ENCODE results near the gene PRKAG3. TPM values are rescaled to one million over a fixed set of nuclear protein-coding genes. Genes with fewer than 3 reads are reported as not detected.

Gene PRKAG3
- total RNA-seq, 1 donor from 2014 or later, result not detected

GRCh38 chr2:218878926-218879761 is 47.5 kb upstream of the PRKAG3 start:
- H3K27ac Mint-ChIP-seq, result no peak overlapping the region
- peaks cover 4% of the 10 kb centered on the region for H3K9me3 Mint-ChIP-seq (ENCODE audit: low read depth)
- TF ChIP-seq, protein P1, sequence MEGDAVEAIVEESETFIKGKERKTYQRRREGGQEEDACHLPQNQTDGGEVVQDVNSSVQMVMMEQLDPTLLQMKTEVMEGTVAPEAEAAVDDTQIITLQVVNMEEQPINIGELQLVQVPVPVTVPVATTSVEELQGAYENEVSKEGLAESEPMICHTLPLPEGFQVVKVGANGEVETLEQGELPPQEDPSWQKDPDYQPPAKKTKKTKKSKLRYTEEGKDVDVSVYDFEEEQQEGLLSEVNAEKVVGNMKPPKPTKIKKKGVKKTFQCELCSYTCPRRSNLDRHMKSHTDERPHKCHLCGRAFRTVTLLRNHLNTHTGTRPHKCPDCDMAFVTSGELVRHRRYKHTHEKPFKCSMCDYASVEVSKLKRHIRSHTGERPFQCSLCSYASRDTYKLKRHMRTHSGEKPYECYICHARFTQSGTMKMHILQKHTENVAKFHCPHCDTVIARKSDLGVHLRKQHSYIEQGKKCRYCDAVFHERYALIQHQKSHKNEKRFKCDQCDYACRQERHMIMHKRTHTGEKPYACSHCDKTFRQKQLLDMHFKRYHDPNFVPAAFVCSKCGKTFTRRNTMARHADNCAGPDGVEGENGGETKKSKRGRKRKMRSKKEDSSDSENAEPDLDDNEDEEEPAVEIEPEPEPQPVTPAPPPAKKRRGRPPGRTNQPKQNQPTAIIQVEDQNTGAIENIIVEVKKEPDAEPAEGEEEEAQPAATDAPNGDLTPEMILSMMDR (IDR thresholded peaks at IDR 0.05; ENCODE audit: unreplicated experiment), result no peak
- peaks cover 1% of the 10 kb centered on the region for H3K36me3 Mint-ChIP-seq (ENCODE audit: insufficient read depth)
- H3K4me1 Mint-ChIP-seq (ENCODE audit: low read depth), result peaks cover 1% of the 10 kb centered on the region
- peaks cover 82% of the 10 kb centered on the region for H3K27me3 Mint-ChIP-seq
- no peak overlapping the region for H3K4me3 Mint-ChIP-seq (ENCODE audit: low read depth)
- no peak for DNase-seq (ENCODE audit: low spot score, unreplicated experiment)

- H3K4me1 Mint-ChIP-seq (ENCODE audit: low read depth), result peaks cover 1% of the 10 kb centered on the region
- H3K27ac Mint-ChIP-seq, result no peak overlapping the region
- peaks cover 82% of the 10 kb centered on the region for H3K27me3 Mint-ChIP-seq
- no peak for DNase-seq (ENCODE audit: low spot score, unreplicated experiment)
- TF ChIP-seq, protein P1 (IDR thresholded peaks at IDR 0.05; ENCODE audit: unreplicated experiment), result no peak
- no peak overlapping the region for H3K4me3 Mint-ChIP-seq (ENCODE audit: low read depth)
- peaks cover 1% of the 10 kb centered on the region for H3K36me3 Mint-ChIP-seq (ENCODE audit: insufficient read depth)
- H3K9me3 Mint-ChIP-seq (ENCODE audit: low read depth), result peaks cover 4% of the 10 kb centered on the region
These were observed 46.9 kb upstream of the PRKAG3 start for GRCh38 chr2:218878486-218878885.

GRCh38 chr2:218877891-218878290 is 46.3 kb upstream of the PRKAG3 start:
- H3K27ac Mint-ChIP-seq, result no peak overlapping the region
- H3K4me3 Mint-ChIP-seq (ENCODE audit: low read depth), result no peak overlapping the region
- DNase-seq (ENCODE audit: low spot score, unreplicated experiment), result no peak
- H3K27me3 Mint-ChIP-seq, result peaks cover 83% of the 10 kb centered on the region
- peaks cover 5% of the 10 kb centered on the region for H3K4me1 Mint-ChIP-seq (ENCODE audit: low read depth)
- TF ChIP-seq, protein P1 (IDR thresholded peaks at IDR 0.05; ENCODE audit: unreplicated experiment), result no peak
- peaks cover 1% of the 10 kb centered on the region for H3K36me3 Mint-ChIP-seq (ENCODE audit: insufficient read depth)
- H3K9me3 Mint-ChIP-seq (ENCODE audit: low read depth), result peaks cover 4% of the 10 kb centered on the region

DNA sequence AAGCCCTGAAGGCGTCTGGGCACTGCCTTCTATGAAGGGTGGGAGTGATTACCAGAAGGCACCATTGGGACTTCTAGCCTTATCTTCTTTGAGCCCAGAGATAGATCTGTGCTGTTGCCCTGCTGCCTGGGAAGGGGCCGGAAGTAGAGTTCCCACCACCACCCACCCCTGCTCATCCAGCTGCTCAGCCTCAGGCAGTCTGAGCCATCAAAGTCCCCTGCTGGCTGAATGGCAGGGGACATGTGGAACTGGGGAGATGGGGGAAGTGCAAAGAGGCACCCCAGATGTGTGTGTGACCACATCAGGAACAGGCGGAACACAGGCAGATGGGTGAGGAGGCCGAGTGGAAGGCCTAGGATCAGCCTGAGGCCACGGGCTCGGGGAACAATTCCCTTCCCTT is 45.7 kb upstream of the PRKAG3 start:
- Mint-ChIP-seq H3K27ac (no peak overlapping the region), H3K36me3 (ENCODE audit: insufficient read depth) (peaks cover 1% of the 10 kb centered on the region)

GRCh38 chr2:218876562-218877219 is 45.1 kb upstream of the PRKAG3 start:
- Mint-ChIP-seq H3K9me3 (ENCODE audit: low read depth) (peaks cover 4% of the 10 kb centered on the region), H3K36me3 (ENCODE audit: insufficient read depth) (peaks cover 1% of the 10 kb centered on the region), H3K27ac (no peak overlapping the region), H3K27me3 (peaks cover 83% of the 10 kb centered on the region), H3K4me3 (ENCODE audit: low read depth) (no peak overlapping the region), H3K4me1 (ENCODE audit: low read depth) (peaks cover 5% of the 10 kb centered on the region)
- TF ChIP-seq, protein P1 (IDR thresholded peaks at IDR 0.05; ENCODE audit: unreplicated experiment), result peak; percentile 91
- DNase-seq (ENCODE audit: low spot score, unreplicated experiment), result peak; percentile 61

More for the DNA sequence above, 45.7 kb upstream of the PRKAG3 start:
- Mint-ChIP-seq H3K27me3 (peaks cover 83% of the 10 kb centered on the region), H3K4me1 (ENCODE audit: low read depth) (peaks cover 5% of the 10 kb centered on the region), H3K9me3 (ENCODE audit: low read depth) (peaks cover 4% of the 10 kb centered on the region), H3K4me3 (ENCODE audit: low read depth) (no peak overlapping the region)
- DNase-seq (ENCODE audit: low spot score, unreplicated experiment), result no peak
- TF ChIP-seq, protein P1 (IDR thresholded peaks at IDR 0.05; ENCODE audit: unreplicated experiment), result no peak
